GM12878 (cell line): ENCODE data around the gene AP1S1.

Experiments used
- ASH2L ChIP-seq: fragments of 300-600, 200-600 bp; sonication (generic); IDR thresholded peaks from 2 replicates; pipeline ENCODE4 v1.6.1; 2017; ENCODE audit warnings: low read depth, mild to moderate bottlenecking, borderline replicate concordance
- CREB1 ChIP-seq: IDR thresholded peaks from 2 replicates; pipeline ENCODE4 v1.6.1; 2012; ENCODE audit warnings: low read depth, mild to moderate bottlenecking, inconsistent platforms
- CTCF ChIP-seq, 3 experiments: IDR thresholded peaks in 2 of 3; conservative IDR thresholded peaks in 1 of 3; 2 replicates each; pipeline ENCODE4 v1.5.1; 2011; ENCODE audit warnings: low read depth in 3 of 3, low read length in 3 of 3, mild to moderate bottlenecking in 3 of 3, control low read depth in 2 of 3, moderate library complexity in 2 of 3, inconsistent platforms in 1 of 3, mixed read lengths in 1 of 3; ENCODE audit not compliant: control insufficient read depth in 2 of 3, insufficient read depth in 1 of 3; ENCODE audit errors: extremely low read depth in 1 of 3
- EGR1 ChIP-seq, 2 experiments: IDR thresholded peaks; 1 replicate in 1 of 2; 2 replicates in 1 of 2; pipeline ENCODE4 v1.6.1; 2011 to 2012; ENCODE audit warnings: low read depth in 2 of 2, low read length in 2 of 2, borderline replicate concordance in 1 of 2, mild to moderate bottlenecking in 1 of 2, moderate library complexity in 1 of 2
- FOXK2 ChIP-seq: fragments of 450-650 bp; IDR thresholded peaks from 2 replicates; pipeline ENCODE4 v1.6.1; 2017; ENCODE audit warnings: mild to moderate bottlenecking, moderate library complexity
- MXI1 ChIP-seq: fragments of 150-350 bp; IDR thresholded peaks from 2 replicates; pipeline ENCODE4 v1.6.1; 2011; ENCODE audit warnings: low read depth, mild to moderate bottlenecking, inconsistent platforms, low read length, improper control_type of control experiment
- POU2F2 ChIP-seq: IDR thresholded peaks from 3 replicates; pipeline ENCODE4 v1.6.1; 2011; ENCODE audit warnings: low read depth, mild to moderate bottlenecking, low read length, borderline replicate concordance
- STAT3 ChIP-seq: IDR thresholded peaks from 2 replicates; pipeline ENCODE4 v1.6.1; 2011; ENCODE audit warnings: low read depth, low read length, improper control_type of control experiment
- YY1 ChIP-seq: IDR thresholded peaks from 2 replicates; pipeline ENCODE4 v1.6.1; 2011; ENCODE audit warnings: low read depth, mild to moderate bottlenecking, low read length
- TF ChIP-seq, protein P1 (sequence below): fragments of 450-650 bp; formaldehyde crosslinking; IDR thresholded peaks from 2 replicates; pipeline ENCODE4 v1.5.0; 2022; ENCODE audit warnings: mild to moderate bottlenecking, missing genetic modification characterization
- TF ChIP-seq, protein P2 (sequence below): IDR thresholded peaks from 2 replicates; pipeline ENCODE4 v1.6.1; 2012; ENCODE audit warnings: low read depth, low read length, improper control_type of control experiment

- no peak for TF ChIP-seq CTCF (IDR thresholded peaks at IDR 0.05 in 2 of 3, conservative IDR thresholded peaks at IDR 0.05 in 1 of 3; ENCODE audit: control insufficient read depth in 2 of 3, extremely low read depth in 1 of 3, insufficient read depth in 1 of 3, low read depth in 3 of 3, low read length in 3 of 3)
- TF ChIP-seq, protein P1, sequence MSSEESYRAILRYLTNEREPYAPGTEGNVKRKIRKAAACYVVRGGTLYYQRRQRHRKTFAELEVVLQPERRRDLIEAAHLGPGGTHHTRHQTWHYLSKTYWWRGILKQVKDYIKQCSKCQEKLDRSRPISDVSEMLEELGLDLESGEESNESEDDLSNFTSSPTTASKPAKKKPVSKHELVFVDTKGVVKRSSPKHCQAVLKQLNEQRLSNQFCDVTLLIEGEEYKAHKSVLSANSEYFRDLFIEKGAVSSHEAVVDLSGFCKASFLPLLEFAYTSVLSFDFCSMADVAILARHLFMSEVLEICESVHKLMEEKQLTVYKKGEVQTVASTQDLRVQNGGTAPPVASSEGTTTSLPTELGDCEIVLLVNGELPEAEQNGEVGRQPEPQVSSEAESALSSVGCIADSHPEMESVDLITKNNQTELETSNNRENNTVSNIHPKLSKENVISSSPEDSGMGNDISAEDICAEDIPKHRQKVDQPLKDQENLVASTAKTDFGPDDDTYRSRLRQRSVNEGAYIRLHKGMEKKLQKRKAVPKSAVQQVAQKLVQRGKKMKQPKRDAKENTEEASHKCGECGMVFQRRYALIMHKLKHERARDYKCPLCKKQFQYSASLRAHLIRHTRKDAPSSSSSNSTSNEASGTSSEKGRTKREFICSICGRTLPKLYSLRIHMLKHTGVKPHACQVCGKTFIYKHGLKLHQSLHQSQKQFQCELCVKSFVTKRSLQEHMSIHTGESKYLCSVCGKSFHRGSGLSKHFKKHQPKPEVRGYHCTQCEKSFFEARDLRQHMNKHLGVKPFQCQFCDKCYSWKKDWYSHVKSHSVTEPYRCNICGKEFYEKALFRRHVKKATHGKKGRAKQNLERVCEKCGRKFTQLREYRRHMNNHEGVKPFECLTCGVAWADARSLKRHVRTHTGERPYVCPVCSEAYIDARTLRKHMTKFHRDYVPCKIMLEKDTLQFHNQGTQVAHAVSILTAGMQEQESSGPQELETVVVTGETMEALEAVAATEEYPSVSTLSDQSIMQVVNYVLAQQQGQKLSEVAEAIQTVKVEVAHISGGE (CRISPR knock-in tag): no peak
- TF ChIP-seq ASH2L: no peak
- no peak for TF ChIP-seq FOXK2
- TF ChIP-seq EGR1 (IDR thresholded peaks at IDR 0.05; ENCODE audit: borderline replicate concordance in 1 of 2, low read depth in 2 of 2, low read length in 2 of 2): no peak
- no peak for TF ChIP-seq YY1
- no peak for TF ChIP-seq MXI1
- TF ChIP-seq POU2F2: no peak
- TF ChIP-seq, protein P2, sequence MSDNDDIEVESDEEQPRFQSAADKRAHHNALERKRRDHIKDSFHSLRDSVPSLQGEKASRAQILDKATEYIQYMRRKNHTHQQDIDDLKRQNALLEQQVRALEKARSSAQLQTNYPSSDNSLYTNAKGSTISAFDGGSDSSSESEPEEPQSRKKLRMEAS: no peak; the same call in 1 of the 2 replicates
- no peak for TF ChIP-seq CREB1
- TF ChIP-seq STAT3: no peak
Observed at GRCh38 chr7:101169110-101169837, 15.0 kb downstream of the AP1S1 start.
